DND-41 (cell line): ENCODE results near the gene SLC25A22.

Experiments used
- ATAC-seq: fragments of 200-7000 bp; cut with Tn5 transposase; 3 replicates; pipeline ENCODE4 v1.9.1; 2021; ENCODE audit warnings: low read depth; ENCODE audit not compliant: insufficient read depth
- DNase-seq: peaks from one replicate; pipeline ENCODE4 v3.0.0-alpha.2; 2020
- H2AFZ ChIP-seq: 2 replicates; pipeline ENCODE4 v1.6.0; 2012; ENCODE audit warnings: low read depth, low read length
- H3K27ac ChIP-seq: 2 replicates; pipeline ENCODE4 v1.5.1; 2012; ENCODE audit warnings: low read length, inconsistent platforms
- H3K27me3 ChIP-seq: fragments of 200-600 bp; sonication (generic); 2 replicates; pipeline ENCODE4 v1.6.0; 2012; ENCODE audit warnings: low read length, mild to moderate bottlenecking, inconsistent platforms; ENCODE audit not compliant: insufficient read depth, poor library complexity
- H3K36me3 ChIP-seq: 2 replicates; pipeline ENCODE4 v1.5.1; 2012; ENCODE audit warnings: low read length, inconsistent platforms; ENCODE audit not compliant: insufficient read depth
- H3K4me1 ChIP-seq: 2 replicates; pipeline ENCODE4 v1.5.1; 2012; ENCODE audit warnings: mild to moderate bottlenecking, low read length; ENCODE audit not compliant: insufficient read depth
- H3K4me2 ChIP-seq: 2 replicates; pipeline ENCODE4 v1.6.0; 2012; ENCODE audit warnings: mild to moderate bottlenecking, moderate library complexity, low read length, inconsistent platforms; ENCODE audit not compliant: insufficient read depth
- H3K4me3 ChIP-seq, 2 experiments: fragments of 200-600 bp in 1 of 2; shearing (Covaris generic) in 1 of 2; 2 replicates each; pipeline ENCODE4 v1.5.1; 2012 to 2016; ENCODE audit warnings: inconsistent platforms in 2 of 2, low read length in 2 of 2, mild to moderate bottlenecking in 2 of 2, low read depth in 1 of 2, moderate library complexity in 1 of 2
- H3K79me2 ChIP-seq: 2 replicates; pipeline ENCODE4 v1.6.0; 2012; ENCODE audit warnings: low read length, inconsistent platforms; ENCODE audit not compliant: insufficient read depth
- H3K9ac ChIP-seq: 2 replicates; pipeline ENCODE4 v1.6.0; 2012; ENCODE audit warnings: low read depth, mild to moderate bottlenecking, inconsistent platforms, low read length, moderate library complexity
- H3K9me3 ChIP-seq: 2 replicates; pipeline ENCODE4 v1.5.1; 2012; ENCODE audit warnings: low read length, moderate library complexity, mild to moderate bottlenecking, inconsistent platforms; ENCODE audit not compliant: insufficient read depth, severe bottlenecking
- H4K20me1 ChIP-seq: 2 replicates; pipeline ENCODE4 v1.6.0; 2012; ENCODE audit warnings: low read length; ENCODE audit not compliant: insufficient read depth
- CTCF ChIP-seq: IDR thresholded peaks from 2 replicates; pipeline ENCODE4 v1.5.1; 2012; ENCODE audit warnings: borderline replicate concordance, low read length, moderate library complexity, mild to moderate bottlenecking; ENCODE audit not compliant: poor library complexity, severe bottlenecking; ENCODE audit errors: extremely low read depth
- EZH2 ChIP-seq: IDR thresholded peaks from 3 replicates; pipeline ENCODE4 v1.6.1; 2012; ENCODE audit warnings: borderline replicate concordance, low read depth, mild to moderate bottlenecking, moderate library complexity, low read length, inconsistent platforms; ENCODE audit not compliant: severe bottlenecking

Gene SLC25A22

GRCh38 chr11:813072-813455, 15.0 kb upstream of the SLC25A22 start:
- no peak for DNase-seq
- peaks cover 40% of the 10 kb centered on the region for H3K79me2 ChIP-seq
- ATAC-seq = no peak
- peaks cover 32% of the 10 kb centered on the region for H3K4me1 ChIP-seq
- no peaks in the 10 kb centered on the region for H3K9me3 ChIP-seq
- no peak for TF ChIP-seq EZH2
- TF ChIP-seq CTCF = no peak
- peaks cover 39% of the 10 kb centered on the region for H3K36me3 ChIP-seq
- no peak overlapping the region for H3K9ac ChIP-seq
- peaks cover 45% of the 10 kb centered on the region for H4K20me1 ChIP-seq
- no peak overlapping the region for H3K4me3 ChIP-seq
- H3K27ac ChIP-seq = no peak overlapping the region
- no peak overlapping the region for H3K4me2 ChIP-seq
- H3K27me3 ChIP-seq = no peaks in the 10 kb centered on the region
- no peak overlapping the region for H2AFZ ChIP-seq

GRCh38 chr11:812390-812789, 14.3 kb upstream of the SLC25A22 start:
- TF ChIP-seq CTCF (no peak), EZH2 (no peak)
- H3K4me1 ChIP-seq = peaks cover 38% of the 10 kb centered on the region
- H3K36me3 ChIP-seq = peaks cover 39% of the 10 kb centered on the region
- ATAC-seq (no peak), DNase-seq (no peak)
- H3K9me3 ChIP-seq = no peaks in the 10 kb centered on the region
- peak overlapping the region; percentile 74; the same call in 1 of the 2 replicates for H3K4me2 ChIP-seq
- no peak overlapping the region; the same call in 1 of the 2 replicates for H3K9ac ChIP-seq
- no peak overlapping the region for H2AFZ ChIP-seq
- no peaks in the 10 kb centered on the region for H3K27me3 ChIP-seq
- H3K4me3 ChIP-seq = peak overlapping the region in 1 of 2 experiments; percentile 79; a peak in 1 of 4 replicates
- H3K27ac ChIP-seq = no peak overlapping the region
- H4K20me1 ChIP-seq = peaks cover 45% of the 10 kb centered on the region
- peaks cover 47% of the 10 kb centered on the region for H3K79me2 ChIP-seq

GRCh38 chr11:811446-812245, 13.6 kb upstream of the SLC25A22 start:
- Histone ChIP-seq H3K4me2 (peak overlapping the region; percentile 74), H3K4me3 (peak overlapping the region; percentile 60 to 79; a peak in 3 of 4 replicates), H3K9me3 (no peaks in the 10 kb centered on the region), H3K9ac (peak overlapping the region; percentile 84), H3K36me3 (peaks cover 39% of the 10 kb centered on the region), H2AFZ (no peak overlapping the region), H3K79me2 (peaks cover 50% of the 10 kb centered on the region), H4K20me1 (peaks cover 45% of the 10 kb centered on the region), H3K4me1 (peaks cover 38% of the 10 kb centered on the region), H3K27ac (peak overlapping the region; percentile 98; the same call in 1 of the 2 replicates), H3K27me3 (no peaks in the 10 kb centered on the region)
- DNase-seq (no peak), ATAC-seq (no peak)
- TF ChIP-seq EZH2 (no peak), CTCF (no peak)
